ENCODE data around the gene RBM47.
"Not testable (repeated sequence)": the region's sequence is repeated elsewhere in the genome, so short reads cannot be mapped to it uniquely, and the experiment has no call there.

Gene RBM47

DNA sequence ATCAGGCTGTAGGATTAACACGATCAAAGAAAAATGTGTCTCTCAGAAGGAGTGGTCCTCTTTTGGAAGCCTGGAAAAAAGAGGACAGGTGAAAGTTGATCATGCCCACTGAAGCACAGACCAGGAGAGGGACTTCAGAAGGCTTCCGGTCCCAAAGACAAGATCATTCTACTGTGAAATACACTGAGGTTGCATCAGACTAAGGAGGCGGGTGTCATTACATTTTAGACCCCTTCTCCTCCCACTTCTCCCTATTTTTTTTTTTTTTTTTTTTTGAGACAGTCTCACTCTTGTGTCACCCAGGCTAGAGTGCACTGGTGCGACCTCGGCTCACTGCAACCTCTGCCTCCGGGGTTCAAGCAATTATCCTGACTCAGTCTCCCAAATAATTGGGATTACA is 67.5 kb downstream of the RBM47 start:
- no peak for DNase-seq (ENCODE audit: low read depth)

DNA sequence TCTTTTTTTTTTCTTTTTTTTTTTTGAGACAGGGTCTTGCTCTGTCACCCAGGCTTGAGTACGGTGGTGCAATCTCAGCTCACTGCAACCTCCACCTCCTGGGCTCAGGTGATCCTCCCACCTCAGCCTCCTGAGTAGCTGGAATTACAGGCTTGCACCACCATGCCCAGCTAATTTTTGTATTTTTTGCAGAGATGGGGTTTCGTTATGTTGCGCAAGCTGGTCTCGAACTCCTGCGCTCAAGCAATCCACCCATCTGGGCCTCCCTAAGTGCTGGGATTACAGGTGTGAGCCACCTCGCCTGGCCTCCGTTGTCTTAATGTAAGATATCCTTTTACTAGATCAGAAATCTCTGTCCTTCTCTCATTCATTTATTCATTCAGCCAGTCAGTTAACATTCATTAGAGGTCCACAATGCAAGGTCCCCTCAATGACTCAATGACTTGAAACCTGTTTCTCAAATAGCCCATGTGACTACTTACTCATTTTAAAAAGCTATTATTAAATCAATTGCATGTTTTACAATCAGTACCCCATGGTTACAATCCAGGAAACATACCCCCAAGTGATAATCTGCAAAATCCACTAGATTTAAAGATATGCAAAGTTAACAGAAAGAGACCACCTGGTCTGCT is 68.0 kb downstream of the RBM47 start:
- DNase-seq (ENCODE audit: low read depth) = not testable (repeated sequence)

DNA sequence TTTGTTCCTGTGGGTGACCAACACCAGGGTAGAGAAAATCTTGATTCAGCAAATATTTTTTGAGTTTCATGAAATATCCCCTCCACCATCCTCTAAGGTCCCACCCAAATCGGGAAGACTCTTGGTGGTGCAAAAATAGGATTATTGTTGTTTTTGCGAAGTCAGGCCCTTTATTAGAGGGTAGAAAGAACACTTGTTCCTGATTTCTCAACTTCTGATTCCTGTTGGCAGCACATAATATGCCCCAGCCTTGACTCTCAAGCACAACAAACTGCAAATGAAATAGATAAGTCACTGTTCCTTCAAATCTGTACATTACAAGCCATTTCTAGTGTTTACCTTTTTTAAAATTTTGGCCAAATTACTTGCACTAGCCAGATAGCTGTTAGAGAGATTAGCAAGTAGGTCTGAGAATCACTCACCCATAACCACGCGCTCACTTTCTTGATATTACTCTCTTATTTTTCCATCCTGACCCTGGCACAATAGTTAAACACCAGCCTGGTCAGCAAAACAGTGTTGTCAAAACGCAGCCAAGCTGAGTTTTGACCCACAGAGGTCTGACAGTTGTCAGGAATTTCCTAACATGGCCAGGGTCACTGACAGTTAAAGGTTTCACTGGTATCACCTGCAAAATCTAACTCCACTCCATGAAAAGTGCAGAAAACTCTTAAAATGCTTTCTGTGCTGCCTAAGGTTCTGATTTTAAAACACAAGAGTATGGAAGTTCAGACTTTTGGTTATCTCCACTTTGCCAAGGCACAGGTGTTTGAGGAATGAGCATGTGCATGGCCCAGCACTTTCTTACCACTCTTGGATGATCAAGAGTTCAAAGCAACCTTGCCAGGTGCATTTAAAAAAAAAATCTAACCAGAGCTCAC is 69.8 kb downstream of the RBM47 start:
- DNase-seq (ENCODE audit: low read depth) = no peak

DNA sequence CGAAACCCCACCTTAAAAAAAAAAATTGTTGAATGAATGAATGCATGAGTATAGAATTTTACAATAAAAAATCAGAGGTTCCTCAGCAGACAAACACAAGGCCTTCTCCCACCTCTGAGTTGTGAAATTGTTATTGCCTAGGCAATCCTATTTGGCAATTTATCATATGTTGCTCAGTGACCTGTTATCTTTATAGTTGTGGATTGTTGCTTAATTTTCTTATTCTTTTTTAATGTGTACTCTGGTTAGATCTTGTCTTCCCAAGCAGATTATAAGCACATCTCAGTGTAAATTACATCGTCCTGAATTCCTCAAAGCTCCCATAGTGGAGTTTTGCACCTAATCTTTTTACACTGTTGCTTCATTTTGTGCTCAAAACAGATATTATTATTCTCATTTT is 71.9 kb downstream of the RBM47 start:
- no peak for DNase-seq (ENCODE audit: low read depth)

GRCh38 chr4:40555176-40555900 is 74.3 kb downstream of the RBM47 start:
- DNase-seq (ENCODE audit: low read depth) = no peak

- not testable (repeated sequence) for DNase-seq (ENCODE audit: low read depth)
Observed at GRCh38 chr4:40554641-40555040, 75.0 kb downstream of the RBM47 start.

GRCh38 chr4:40553995-40554394 is 75.7 kb downstream of the RBM47 start:
- no peak for DNase-seq (ENCODE audit: low read depth)

DNA sequence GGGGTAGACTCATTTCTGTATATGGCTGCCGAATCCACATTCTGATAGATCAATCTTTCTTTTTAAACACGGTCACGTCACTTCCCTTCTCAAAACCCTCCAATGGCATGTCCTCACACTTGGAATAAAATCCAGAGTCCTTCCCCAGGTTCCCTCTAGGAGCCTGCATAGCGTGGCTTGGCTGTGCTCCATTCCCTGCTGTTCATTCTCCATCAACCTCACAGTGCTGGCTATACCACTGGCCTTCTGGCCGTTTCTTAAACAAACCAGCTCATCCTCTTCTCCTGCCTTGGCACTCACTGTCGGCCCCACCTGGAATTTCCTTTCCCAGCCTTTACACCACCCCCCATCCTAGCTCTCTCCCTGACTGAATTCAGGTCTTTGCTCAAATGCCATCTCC is 77.1 kb downstream of the RBM47 start:
- no peak for DNase-seq (ENCODE audit: low read depth)

DNA sequence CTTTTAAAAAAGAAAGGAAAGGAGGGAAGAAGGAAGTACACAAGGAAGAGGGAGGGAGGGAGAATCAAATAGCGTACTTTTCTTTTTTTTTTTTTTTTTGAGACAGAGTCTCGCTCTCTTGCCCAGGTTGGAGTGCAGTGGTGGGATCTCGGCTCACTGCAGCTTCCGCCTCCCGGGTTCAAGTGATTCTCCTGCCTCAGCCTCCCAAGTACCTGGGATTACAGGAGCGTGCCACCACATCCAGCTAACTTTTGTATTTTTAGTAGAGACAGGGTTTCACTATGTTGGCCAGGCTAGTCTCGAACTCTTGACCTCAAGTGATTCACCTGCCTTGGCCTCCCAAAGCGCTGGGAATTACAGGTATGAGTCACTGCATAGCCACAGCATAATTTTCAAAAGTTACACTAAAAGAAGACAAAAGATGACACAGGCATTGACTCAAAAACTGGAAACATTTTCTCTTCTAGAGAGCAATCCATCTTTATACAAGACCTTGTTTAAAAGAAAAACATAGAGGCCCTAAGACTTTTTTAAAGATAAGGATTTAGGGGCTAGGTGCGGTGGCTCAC is 78.0 kb downstream of the RBM47 start:
- not testable (repeated sequence) for DNase-seq (ENCODE audit: low read depth)

- no peak for DNase-seq (ENCODE audit: low read depth)
Observed at GRCh38 chr4:40550948-40551462, 78.7 kb downstream of the RBM47 start.

DNA sequence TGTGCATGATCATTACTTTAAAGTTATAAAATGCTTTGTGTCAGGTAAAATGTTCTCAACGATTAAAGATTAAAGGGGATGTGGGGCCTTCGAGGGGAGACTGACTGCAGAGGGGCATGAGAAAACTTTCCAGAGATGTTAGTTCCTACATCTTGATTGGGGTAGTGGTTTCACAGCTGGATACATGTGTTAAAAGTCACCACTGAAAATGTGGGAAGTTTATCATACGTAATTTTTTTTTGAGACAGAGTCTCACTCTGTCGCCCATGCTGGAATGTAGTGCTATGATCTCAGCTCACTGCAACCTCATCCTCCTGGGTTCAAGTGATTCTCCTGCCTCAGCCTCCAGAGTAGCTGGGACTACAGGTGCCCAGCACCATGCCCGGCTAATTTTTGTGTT is 79.5 kb downstream of the RBM47 start:
- DNase-seq (ENCODE audit: low read depth) = no peak

DNA sequence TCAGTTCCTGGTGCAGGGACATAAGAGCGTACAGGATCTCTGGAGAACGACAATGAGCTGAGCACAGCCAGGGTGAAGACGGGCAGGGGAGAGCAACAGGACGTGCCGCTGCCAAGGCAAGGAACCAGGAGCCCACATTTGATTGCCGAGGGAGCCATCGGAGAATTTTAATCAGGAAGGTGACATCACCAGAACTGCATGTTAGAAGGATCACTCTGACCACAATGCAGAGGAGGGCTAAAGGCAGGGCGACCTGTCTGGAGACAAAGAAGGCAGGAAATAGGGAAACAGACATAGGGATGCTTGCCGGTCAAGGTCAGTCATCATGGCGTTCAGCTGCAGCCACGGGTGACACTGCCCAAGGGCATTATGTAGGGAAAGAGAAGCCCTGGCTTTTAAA is 81.4 kb downstream of the RBM47 start:
- no peak for DNase-seq (ENCODE audit: low read depth)

DNA sequence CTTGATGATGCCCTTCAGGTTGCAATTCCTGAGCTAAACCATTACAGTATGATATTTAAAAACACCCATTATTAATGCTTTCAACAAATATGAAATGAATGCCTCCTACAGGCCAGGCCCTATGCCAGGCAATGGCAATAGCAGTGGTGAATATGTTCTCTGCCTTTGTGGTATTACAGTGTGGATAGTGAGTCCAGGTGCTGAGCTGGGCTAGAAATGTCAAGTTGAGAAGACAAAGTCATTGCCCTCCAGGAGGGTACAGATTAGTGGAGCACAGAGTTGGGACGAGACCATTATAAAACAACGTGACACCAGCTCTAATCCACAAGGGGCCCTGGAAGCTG is 81.9 kb downstream of the RBM47 start:
- no peak for DNase-seq (ENCODE audit: low read depth)

GRCh38 chr4:40546969-40547788 is 82.5 kb downstream of the RBM47 start:
- no peak for DNase-seq (ENCODE audit: low read depth)

GRCh38 chr4:40546506-40546905 is 83.2 kb downstream of the RBM47 start:
- no peak for DNase-seq (ENCODE audit: low read depth)

GRCh38 chr4:40545487-40545886 is 84.2 kb downstream of the RBM47 start:
- not testable (repeated sequence) for DNase-seq (ENCODE audit: low read depth)

GRCh38 chr4:40544221-40544620 is 85.4 kb downstream of the RBM47 start:
- no peak for DNase-seq (ENCODE audit: low read depth)

GRCh38 chr4:40540800-40541199 is 88.9 kb downstream of the RBM47 start:
- no peak for DNase-seq (ENCODE audit: low read depth)

GRCh38 chr4:40536032-40536431 is 93.6 kb downstream of the RBM47 start:
- no peak for DNase-seq (ENCODE audit: low read depth)

- DNase-seq (ENCODE audit: low read depth) = no peak
Observed at GRCh38 chr4:40531636-40532023, 98.0 kb downstream of the RBM47 start.

DNA sequence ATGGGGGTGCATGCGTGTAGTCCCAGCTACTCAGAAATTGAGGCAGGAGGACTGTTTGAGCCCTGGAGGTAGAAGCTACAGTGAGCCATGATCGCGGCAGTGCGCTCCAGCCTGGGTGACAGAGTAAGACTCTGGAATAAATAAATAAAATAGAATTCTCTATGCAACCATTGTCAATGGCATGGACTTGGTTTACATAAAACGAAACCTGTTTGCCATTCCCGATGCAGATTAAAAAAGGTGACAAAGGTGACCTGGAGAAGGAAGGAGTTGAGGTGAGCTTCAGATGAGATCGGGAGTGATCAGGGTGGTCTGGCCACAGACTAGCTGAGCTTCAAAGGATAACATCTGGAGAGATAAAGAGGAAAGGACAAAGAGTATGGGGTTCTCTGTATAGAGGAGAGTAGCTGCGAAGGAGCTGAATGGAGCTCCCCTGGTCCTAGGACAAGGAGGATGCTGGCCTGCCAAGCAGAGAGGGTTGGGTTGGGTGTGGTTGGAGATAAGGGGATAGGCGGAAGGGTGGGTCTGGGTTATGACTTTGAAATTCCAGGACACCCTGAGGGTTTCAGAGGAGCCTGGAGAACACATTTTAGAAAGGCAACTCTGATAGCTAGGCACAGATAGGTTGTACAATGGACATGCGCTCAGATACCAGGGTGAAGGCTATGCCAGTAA is 98.6 kb downstream of the RBM47 start:
- DNase-seq (ENCODE audit: low read depth) = no peak

Data from stimulated activated CD8-positive, alpha-beta memory T cell treated with anti-CD3 and anti-CD28 coated beads, Interleukin-12 subunit alpha, Interleukin-12 subunit beta, amount 100 ng/mL, for 4 hours (primary cell).